Astrocyte (in vitro differentiated cells and primary cell): Measurements from ENCODE around the gene GPR142.

Source experiments
- CTCF ChIP-seq: IDR thresholded peaks from 2 replicates; pipeline ENCODE4 v1.5.1; 2011; ENCODE audit warnings: low read depth, mild to moderate bottlenecking, inconsistent platforms, low read length, moderate library complexity; ENCODE audit not compliant: insufficient read depth
- EZH2 ChIP-seq: IDR thresholded peaks from 2 replicates; pipeline ENCODE4 v1.6.1; 2012; ENCODE audit warnings: mild to moderate bottlenecking, low read length, inconsistent platforms; ENCODE audit not compliant: insufficient read depth

DNA sequence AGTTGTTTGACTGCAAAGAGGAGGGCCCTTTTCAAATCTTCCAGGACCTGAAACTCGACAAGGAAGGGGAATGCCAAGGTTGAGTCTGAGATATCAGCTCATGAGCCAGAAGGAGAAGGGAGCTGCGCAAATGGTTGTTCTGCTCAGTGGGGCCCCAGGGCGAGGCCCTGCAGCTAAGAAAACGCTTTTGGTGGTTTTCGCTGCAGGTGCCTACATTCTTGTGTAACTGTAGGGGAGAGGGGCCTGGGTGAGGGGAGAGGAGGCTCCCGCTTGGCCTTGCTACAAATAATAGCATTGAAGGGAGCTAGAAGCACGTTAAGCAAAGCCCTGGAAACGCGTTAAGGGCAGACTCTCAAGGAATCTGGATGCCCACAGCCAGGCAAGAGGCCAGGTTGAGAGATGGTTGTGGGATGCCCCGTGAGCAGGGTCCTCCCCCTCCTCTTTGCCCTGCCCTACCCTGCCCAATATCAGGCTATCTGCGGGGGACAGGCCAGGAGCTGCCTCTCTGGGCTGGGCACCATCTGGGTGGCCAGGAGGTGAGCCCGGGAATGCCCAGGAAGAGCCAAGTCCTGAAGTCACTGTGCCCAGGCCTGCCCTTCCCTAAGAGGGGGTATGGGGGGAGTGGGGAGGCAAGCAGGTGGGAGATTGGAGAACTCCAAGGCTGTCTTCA is 21.9 kb downstream of the GPR142 start:
- no peak for TF ChIP-seq CTCF
- no peak for TF ChIP-seq EZH2
